HL-60 (cell line): Measurements from ENCODE around the gene SEC24B.

Experiments used
- DNase-seq, 2 experiments: peaks; one replicate each; pipeline ENCODE4 v3.0.0-alpha.2; 2010 to 2020; ENCODE audit warnings: low read depth in 1 of 2, low spot score in 1 of 2
- H3K27ac ChIP-seq: fragments of 250-450 bp; sonication (Bioruptor Pico); replicated peaks from 2 replicates; pipeline ENCODE4 v1.5.1; 2020; ENCODE audit warnings: mild to moderate bottlenecking, moderate library complexity
- H3K27me3 ChIP-seq: fragments of 250-450 bp; sonication (Bioruptor Pico); 2 replicates; pipeline ENCODE4 v1.5.1; 2021; ENCODE audit warnings: mild to moderate bottlenecking, moderate library complexity; ENCODE audit not compliant: insufficient read depth, poor library complexity, severe bottlenecking
- H3K4me3 ChIP-seq: replicated peaks from 2 replicates; pipeline ENCODE4 v1.5.1; 2011; ENCODE audit warnings: mild to moderate bottlenecking, control low read depth, low read length; ENCODE audit not compliant: insufficient read depth
- CTCF ChIP-seq: IDR thresholded peaks from one replicate; pipeline ENCODE4 v1.5.1; 2011; ENCODE audit warnings: low read length, control low read depth, inconsistent platforms; ENCODE audit not compliant: insufficient read depth
- GABPA ChIP-seq: IDR thresholded peaks from 2 replicates; pipeline ENCODE4 v1.6.1; 2012; ENCODE audit warnings: low read depth
- POLR2AphosphoS5 ChIP-seq: IDR thresholded peaks from 2 replicates; pipeline ENCODE4 v1.6.1; 2012; ENCODE audit warnings: low read depth
- SPI1 ChIP-seq: IDR thresholded peaks from 2 replicates; pipeline ENCODE4 v1.6.1; 2012; ENCODE audit warnings: low read depth, mild to moderate bottlenecking, borderline replicate concordance
- TF ChIP-seq, protein P1 (sequence below): IDR thresholded peaks from 2 replicates; pipeline ENCODE4 v1.6.1; 2012; ENCODE audit warnings: low read depth; ENCODE audit not compliant: insufficient replicate concordance

Gene SEC24B

GRCh38 chr4:109552237-109552636 lies 118.6 kb downstream of the SEC24B start:
- Histone ChIP-seq H3K27ac (no peak overlapping the region), H3K4me3 (no peak overlapping the region), H3K27me3 (no peaks in the 10 kb centered on the region)
- DNase-seq = no peak
- TF ChIP-seq CTCF = no peak
- TF ChIP-seq POLR2AphosphoS5 = no peak
- TF ChIP-seq SPI1 = no peak
- TF ChIP-seq, protein P1, sequence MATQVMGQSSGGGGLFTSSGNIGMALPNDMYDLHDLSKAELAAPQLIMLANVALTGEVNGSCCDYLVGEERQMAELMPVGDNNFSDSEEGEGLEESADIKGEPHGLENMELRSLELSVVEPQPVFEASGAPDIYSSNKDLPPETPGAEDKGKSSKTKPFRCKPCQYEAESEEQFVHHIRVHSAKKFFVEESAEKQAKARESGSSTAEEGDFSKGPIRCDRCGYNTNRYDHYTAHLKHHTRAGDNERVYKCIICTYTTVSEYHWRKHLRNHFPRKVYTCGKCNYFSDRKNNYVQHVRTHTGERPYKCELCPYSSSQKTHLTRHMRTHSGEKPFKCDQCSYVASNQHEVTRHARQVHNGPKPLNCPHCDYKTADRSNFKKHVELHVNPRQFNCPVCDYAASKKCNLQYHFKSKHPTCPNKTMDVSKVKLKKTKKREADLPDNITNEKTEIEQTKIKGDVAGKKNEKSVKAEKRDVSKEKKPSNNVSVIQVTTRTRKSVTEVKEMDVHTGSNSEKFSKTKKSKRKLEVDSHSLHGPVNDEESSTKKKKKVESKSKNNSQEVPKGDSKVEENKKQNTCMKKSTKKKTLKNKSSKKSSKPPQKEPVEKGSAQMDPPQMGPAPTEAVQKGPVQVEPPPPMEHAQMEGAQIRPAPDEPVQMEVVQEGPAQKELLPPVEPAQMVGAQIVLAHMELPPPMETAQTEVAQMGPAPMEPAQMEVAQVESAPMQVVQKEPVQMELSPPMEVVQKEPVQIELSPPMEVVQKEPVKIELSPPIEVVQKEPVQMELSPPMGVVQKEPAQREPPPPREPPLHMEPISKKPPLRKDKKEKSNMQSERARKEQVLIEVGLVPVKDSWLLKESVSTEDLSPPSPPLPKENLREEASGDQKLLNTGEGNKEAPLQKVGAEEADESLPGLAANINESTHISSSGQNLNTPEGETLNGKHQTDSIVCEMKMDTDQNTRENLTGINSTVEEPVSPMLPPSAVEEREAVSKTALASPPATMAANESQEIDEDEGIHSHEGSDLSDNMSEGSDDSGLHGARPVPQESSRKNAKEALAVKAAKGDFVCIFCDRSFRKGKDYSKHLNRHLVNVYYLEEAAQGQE = no peak
- no peak for TF ChIP-seq GABPA

GRCh38 chr4:109553130-109553529 lies 119.5 kb downstream of the SEC24B start:
- no peak overlapping the region for H3K27ac ChIP-seq
- TF ChIP-seq, protein P1 = no peak
- no peak for TF ChIP-seq SPI1
- TF ChIP-seq CTCF = no peak
- TF ChIP-seq POLR2AphosphoS5 = no peak
- no peak for TF ChIP-seq GABPA
- H3K4me3 ChIP-seq = no peak overlapping the region
- no peaks in the 10 kb centered on the region for H3K27me3 ChIP-seq
- DNase-seq = no peak

DNA sequence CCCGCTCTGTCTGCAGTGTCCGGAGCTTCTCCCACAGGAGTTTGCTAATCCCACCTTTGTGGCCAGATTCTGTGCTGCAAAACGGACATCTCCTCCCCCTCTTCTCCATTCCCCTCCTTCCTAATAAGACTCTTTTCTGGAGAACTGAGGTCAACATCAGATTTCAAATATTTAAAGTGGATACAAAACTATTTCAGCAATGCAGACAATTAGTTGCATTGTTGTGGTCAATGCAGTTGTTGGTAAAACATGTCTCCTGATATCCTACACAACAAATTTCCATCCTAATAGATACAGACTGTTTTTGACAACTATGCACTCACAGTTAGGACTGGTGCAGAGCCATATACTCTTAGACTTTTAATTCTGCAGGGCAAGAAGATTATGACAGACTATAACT lies 121.4 kb downstream of the SEC24B start:
- Histone ChIP-seq H3K27ac (no peak overlapping the region), H3K4me3 (no peak overlapping the region), H3K27me3 (peaks cover 7% of the 10 kb centered on the region)
- DNase-seq = no peak
- TF ChIP-seq SPI1 (no peak), CTCF (no peak), POLR2AphosphoS5 (no peak), GABPA (no peak)
- TF ChIP-seq, protein P1 = no peak
